GM18861 (cell line): Measurements from ENCODE around the gene FGFBP2.
"Not testable (repeated sequence)": the region's sequence is repeated elsewhere in the genome, so short reads cannot be mapped to it uniquely, and the experiment has no call there.

Experiments
- ATAC-seq: cut with Tn5 transposase; IDR thresholded peaks from one replicate; pipeline ENCODE4 v1.9.1; 2021; ENCODE audit not compliant: unreplicated experiment

The FGFBP2 gene

DNA sequence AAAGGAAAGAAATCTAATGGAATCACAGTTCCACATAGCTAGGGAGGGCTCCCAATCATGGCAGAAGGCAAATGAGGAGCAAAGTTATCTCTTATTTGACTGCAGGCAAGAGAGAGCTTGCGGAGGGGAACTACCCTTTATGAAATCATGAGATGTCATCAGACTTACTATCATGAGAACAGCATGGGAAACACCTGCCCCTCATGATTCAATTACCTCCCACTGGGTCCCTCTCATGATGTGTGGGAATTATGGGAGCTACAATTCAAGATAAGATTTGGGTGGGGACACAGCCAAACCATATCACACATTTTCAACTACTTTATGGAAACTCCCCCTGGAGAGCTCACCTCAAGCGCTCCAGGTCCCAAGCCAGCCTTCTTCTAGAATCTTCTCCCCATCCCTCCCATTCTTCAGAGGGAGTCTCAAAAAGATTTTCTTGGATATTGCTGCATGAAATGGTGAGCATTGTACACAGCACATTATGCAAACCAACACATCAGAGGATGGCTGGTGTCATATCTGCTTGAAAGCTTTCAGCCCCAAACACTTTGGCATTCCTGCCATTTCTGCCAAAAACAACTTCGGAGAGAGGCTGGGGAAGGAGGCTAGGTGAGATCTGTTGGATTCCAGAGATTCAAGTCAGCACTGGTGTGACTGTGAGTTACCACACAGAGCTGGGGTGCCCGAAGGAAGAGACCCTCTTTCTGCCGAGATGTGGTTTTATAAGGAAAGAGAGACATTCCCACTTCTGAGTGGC is 31.3 kb downstream of the FGFBP2 start:
- no peak for ATAC-seq

DNA sequence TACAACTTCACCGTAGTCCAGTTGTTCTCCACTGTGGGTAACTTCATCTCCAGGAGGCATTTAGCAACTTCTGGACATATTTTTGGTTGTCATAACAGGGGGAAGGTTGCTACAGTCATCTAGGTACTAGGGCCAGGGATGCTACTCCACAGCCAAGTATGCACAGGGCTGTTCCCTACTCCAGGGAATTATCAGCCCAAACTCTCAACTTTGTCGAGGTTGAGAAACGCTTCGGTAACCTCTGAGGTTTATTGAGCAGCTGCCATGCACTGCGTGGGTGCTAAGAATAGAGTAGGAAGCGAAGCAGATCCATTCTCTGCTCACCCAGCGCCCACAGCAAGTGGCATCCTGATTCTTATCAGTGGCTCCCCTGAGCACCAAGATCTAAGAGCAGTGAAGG is 32.7 kb downstream of the FGFBP2 start:
- ATAC-seq, result no peak

DNA sequence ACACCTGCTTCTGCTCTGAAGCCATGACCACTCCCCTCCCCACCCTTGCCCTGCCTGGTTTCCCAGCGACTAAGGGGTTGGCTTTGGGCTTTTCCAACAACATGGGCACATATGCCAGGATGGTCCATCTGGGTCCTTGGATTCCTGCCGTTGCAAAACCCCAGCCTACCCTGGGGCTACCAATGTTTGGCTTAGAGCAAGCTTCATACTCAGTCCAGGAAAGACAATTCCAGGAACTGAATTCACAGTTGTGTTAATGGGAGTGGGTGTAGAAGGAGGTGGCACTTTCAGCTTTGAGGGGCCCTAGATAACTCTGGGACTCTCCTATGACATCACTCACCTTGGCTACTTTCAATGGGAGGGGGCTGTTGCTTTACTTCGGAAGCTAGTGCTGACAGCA is 33.4 kb downstream of the FGFBP2 start:
- no peak for ATAC-seq

DNA sequence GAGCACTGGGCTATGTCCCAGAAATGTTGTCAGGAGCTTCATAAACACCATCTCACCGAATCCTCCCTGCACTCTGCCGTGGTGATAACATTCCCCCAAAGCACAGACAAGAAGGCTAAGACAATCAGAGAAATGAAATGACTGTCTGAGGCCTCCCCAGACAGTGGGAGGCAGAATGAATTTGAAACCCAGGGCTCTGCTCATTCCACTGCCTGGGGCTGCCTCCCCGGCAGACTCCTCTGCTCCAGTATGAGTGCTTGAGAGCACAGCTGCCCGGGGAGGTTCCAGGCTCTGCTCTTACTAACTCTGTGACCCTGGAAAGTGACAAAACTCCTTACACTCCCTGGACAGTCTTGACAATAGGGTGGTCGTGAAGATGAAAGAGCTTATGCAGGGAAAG is 34.1 kb downstream of the FGFBP2 start:
- no peak for ATAC-seq

DNA sequence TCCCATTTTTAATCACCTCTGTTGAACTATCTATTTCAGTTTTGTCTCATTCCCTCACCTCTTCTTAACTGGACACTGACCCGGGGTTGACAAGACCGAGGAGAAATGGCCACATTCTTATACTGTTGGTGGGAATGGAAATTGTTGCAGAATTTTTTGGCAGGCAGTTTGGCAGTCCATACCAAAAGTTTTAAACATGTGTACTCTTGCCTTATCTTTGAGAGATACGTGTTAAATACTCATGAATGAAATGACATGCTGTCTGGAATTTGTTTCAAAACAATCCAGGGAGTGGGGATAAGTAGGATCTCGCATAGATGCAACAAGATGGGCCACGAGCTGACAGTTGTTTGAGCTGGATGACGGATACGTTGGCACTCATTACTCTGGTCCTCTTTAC is 36.5 kb downstream of the FGFBP2 start:
- ATAC-seq, result no peak

GRCh38 chr4:15925830-15926229 is 37.1 kb downstream of the FGFBP2 start:
- no peak for ATAC-seq

- no peak for ATAC-seq
Observed at GRCh38 chr4:15921592-15921932, 41.4 kb downstream of the FGFBP2 start.

DNA sequence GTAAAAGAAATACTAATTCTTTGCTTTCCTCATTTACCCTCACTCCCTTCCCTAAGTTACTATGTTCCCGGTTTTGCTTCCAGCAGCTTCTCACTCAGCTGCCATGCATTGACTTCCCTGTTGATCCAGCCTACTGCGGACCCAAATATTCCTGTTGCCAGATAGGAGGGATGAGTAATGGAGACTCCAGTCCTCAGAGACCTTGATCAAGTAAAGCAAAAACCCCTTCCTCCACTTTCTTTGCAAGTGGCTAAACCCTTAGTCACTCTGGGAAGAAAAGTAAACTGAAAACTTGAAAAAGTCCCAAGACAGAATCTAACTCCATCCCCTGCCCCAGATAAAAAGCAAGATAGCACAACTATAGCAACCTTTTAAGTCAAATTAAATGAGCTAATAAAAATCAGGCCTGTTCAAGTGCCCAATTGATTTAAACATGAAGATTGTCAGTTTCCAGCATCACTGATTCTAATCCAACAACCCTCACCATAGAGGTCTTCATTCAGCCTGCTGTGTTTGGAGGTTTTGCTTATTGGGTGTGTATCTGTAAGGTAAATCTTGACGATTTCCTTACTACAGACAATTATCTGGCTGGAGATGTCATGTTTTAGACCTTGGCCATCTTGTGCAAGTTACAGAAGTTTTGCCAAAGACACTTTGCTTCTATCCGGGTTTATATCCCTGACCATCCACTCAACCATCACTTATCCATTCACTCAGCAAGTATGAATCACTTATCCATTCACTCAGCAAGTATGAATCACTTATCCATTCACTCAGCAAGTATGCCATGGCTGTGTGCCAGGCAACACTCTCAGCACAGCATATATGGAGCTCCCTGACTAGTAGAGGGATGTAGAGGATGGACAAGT is 42.0 kb downstream of the FGFBP2 start:
- ATAC-seq, result no peak

- ATAC-seq, result no peak
Observed at GRCh38 chr4:15918484-15919129, 44.4 kb downstream of the FGFBP2 start.

DNA sequence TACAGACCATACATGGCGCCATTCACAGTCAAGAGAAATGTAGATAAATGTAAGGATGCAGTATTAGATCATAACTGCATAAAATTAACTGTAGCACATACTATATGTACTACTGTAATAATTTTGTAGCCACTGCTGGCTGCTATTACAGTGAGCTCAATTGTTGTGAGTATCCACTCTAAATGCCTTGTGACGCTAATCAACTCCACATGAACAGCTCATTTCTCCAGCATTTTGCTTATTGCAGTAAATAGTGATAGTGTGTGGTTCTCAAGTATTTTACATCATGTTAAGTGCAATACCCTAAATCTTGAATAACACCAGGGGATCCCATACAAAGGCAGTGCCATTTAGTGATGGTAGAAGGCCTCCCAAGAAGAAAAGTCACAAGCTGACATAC is 45.7 kb downstream of the FGFBP2 start:
- ATAC-seq, result no peak

- not testable (repeated sequence) for ATAC-seq
Observed at GRCh38 chr4:15916358-15916757, 46.6 kb downstream of the FGFBP2 start.

DNA sequence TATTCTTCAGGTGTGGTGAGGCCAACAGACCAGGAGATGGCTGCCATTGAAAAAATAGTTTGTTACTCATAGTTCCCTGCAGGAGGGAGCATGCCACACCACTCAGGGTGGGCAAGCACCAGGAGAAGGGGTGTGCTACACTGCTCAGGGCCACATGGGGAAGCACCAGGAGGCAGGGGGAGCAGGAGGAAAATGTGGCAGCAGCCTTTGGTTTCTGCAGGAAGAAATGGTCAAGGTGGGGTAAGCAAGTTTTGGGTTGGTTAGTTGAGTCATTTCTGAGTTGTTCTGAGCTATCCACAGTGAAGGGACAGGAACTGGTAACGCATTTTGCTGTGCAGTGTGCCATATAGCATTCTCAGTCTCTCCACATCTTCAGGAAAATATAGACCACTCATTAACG is 48.2 kb downstream of the FGFBP2 start:
- ATAC-seq, result no peak

- ATAC-seq, result no peak
Observed at GRCh38 chr4:15914291-15914690, 48.7 kb downstream of the FGFBP2 start.

GRCh38 chr4:15913631-15913970 is 49.4 kb downstream of the FGFBP2 start:
- ATAC-seq, result no peak

DNA sequence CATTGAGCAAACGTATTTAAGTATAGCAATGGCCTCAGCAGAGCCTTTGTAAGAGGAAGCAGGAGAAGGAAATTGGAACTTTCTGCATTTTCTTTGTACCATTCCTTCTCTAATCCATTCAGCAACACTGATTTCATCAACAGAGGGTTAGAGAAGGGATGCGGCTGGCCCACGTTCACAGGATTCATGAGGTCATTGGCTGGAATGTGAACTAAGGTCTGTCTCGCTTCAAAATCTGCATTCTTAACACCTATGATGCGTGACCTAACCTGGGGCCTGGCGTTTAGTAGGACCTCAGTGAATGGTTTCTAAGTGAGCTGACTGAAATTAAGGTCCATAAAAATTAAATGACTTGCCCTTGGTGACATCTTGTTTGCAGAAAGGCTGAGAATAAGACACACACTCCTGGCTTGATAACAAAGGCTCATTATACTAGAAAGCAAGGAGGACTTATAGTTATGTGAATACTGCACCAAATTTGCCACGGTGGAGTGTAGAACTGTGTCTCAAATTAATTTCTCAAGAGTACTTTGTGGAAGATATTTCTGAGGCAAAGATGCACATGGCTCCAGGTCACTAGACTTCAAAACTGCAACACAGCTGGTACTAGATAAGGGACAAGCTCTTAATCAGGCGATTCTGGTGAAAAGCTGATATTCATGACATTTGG is 49.9 kb downstream of the FGFBP2 start:
- no peak for ATAC-seq

- ATAC-seq, result no peak
Observed at GRCh38 chr4:15912236-15912635, 50.7 kb downstream of the FGFBP2 start.
